ENCODE data around the gene COX4I2.
"Not testable (repeated sequence)": the region's sequence is repeated elsewhere in the genome, so short reads cannot be mapped to it uniquely, and the experiment has no call there.

COX4I2 gene

GRCh38 chr20:31637660-31638059 lies at the start of gene COX4I2:
TSS of gene COX4I2 (plus strand) at chr20:31637912. CDS start at chr20:31639018, 1,106 bp downstream.
- no peak for DNase-seq

GRCh38 chr20:31590717-31591225 lies 46.9 kb upstream of the COX4I2 start:
- DNase-seq = no peak

GRCh38 chr20:31593221-31594001 lies 44.3 kb upstream of the COX4I2 start:
- no peak for DNase-seq

- DNase-seq = no peak
Measured at GRCh38 chr20:31594002-31594557, 43.6 kb upstream of the COX4I2 start.

GRCh38 chr20:31594558-31595379 lies 42.9 kb upstream of the COX4I2 start:
- no peak for DNase-seq

- DNase-seq = no peak
Measured at GRCh38 chr20:31595380-31595653, 42.4 kb upstream of the COX4I2 start.

- DNase-seq = no peak
Measured at GRCh38 chr20:31595654-31596411, 41.9 kb upstream of the COX4I2 start.

- DNase-seq = not testable (repeated sequence)
Measured at GRCh38 chr20:31596412-31596715, 41.3 kb upstream of the COX4I2 start.

- no peak for DNase-seq
Measured at GRCh38 chr20:31596831-31597480, 40.8 kb upstream of the COX4I2 start.

GRCh38 chr20:31597481-31597855 lies 40.2 kb upstream of the COX4I2 start:
- no peak for DNase-seq

GRCh38 chr20:31602431-31602778 lies 35.3 kb upstream of the COX4I2 start:
- DNase-seq = no peak

GRCh38 chr20:31602779-31603441 lies 34.8 kb upstream of the COX4I2 start:
- no peak for DNase-seq

GRCh38 chr20:31603822-31604566 lies 33.7 kb upstream of the COX4I2 start:
- DNase-seq = peak; percentile 94

- no peak for DNase-seq
Measured at GRCh38 chr20:31604567-31605030, 33.1 kb upstream of the COX4I2 start.

GRCh38 chr20:31605031-31605901 lies 32.4 kb upstream of the COX4I2 start, which contains the start of gene ID1:
TSS of gene ID1 (plus strand) at chr20:31605289. CDS start at chr20:31605388, 99 bp downstream.
- DNase-seq = peak; percentile 95

- DNase-seq = no peak
Measured at GRCh38 chr20:31605902-31606803, 31.6 kb upstream of the COX4I2 start.

- DNase-seq = peak; percentile 15
Measured at GRCh38 chr20:31606804-31607639, 30.7 kb upstream of the COX4I2 start.

GRCh38 chr20:31607640-31608250 lies 30.0 kb upstream of the COX4I2 start:
- no peak for DNase-seq
